Psoas muscle (tissue), 8 donors: ENCODE data around the gene CLSTN2. TPM values are rescaled to one million over a fixed set of nuclear protein-coding genes. Genes with fewer than 3 reads are reported as not detected.
A peak's percentile ranks its signal among the peaks of the same experiment; 100 is the strongest.

Experiments used
- ATAC-seq, 4 donors: fragments of 200-7000 bp; cut with Tn5 transposase; one replicate each; pipeline ENCODE4 v1.9.1; 2020; ENCODE audit warnings: moderate library complexity in 3 of 4, mild to moderate bottlenecking in 2 of 4
- DNase-seq, 2 donors: peaks; one replicate each; pipeline ENCODE4 v3.0.0-alpha.2; 2020
- H3K27ac ChIP-seq: fragments of 200-600 bp; one replicate; pipeline ENCODE4 v1.8.0; 2022
- H3K27me3 ChIP-seq, 3 donors: fragments of 200-600 bp in 1 of 3; one replicate each; pipeline versions ENCODE4 v1.6.1 to v1.8.0; 2013 to 2022; ENCODE audit warnings: low read length in 2 of 3, mild to moderate bottlenecking in 2 of 3, moderate library complexity in 1 of 3; ENCODE audit not compliant: insufficient read depth in 3 of 3
- H3K36me3 ChIP-seq, 2 donors: fragments of 200-600 bp in 1 of 2; one replicate each; pipeline versions ENCODE4 v1.6.1 to v1.8.0; 2013 to 2022; ENCODE audit warnings: low read depth in 1 of 2, mild to moderate bottlenecking in 1 of 2, moderate library complexity in 1 of 2; ENCODE audit not compliant: insufficient read depth in 1 of 2
- H3K4me1 ChIP-seq: fragments of 200-600 bp; one replicate; pipeline ENCODE4 v1.8.0; 2022
- H3K4me3 ChIP-seq: fragments of 200-600 bp; one replicate; pipeline ENCODE4 v1.8.0; 2022; ENCODE audit warnings: mild to moderate bottlenecking
- H3K9me3 ChIP-seq: fragments of 200-600 bp; one replicate; pipeline ENCODE4 v1.8.0; 2022
- CTCF ChIP-seq: fragments of 200-600 bp; IDR thresholded peaks from one replicate; pipeline ENCODE4 v1.8.0; 2022; ENCODE audit warnings: antibody characterized with exemption
- WGBS, 3 donors: extraction: QIAGEN DNeasy Blood & Tissue Kit; methylation state at CpG; one replicate each; pipeline versions ENCODE4 v1.1.6 to v1.1.7; 2013; 5-methylcytosine and 5-hydroxymethylcytosine counted together
- intact Hi-C, 2 donors: fragments of 100-400 bp; cut with DNase I; formaldehyde crosslinking; loops; one replicate each; pipeline versions ENCODE4 v1.11.0 to v1.14.2; 2022
- polyA plus RNA-seq, 3 donors: library from polyadenylated mRNA; stranded (reverse); fragments of 200-250 nt; gene quantifications; one replicate each; pipeline ENCODE4 v1.2.3, GENCODE V29; 2013
- total RNA-seq, 4 donors: library from RNA; stranded (reverse); fragmentation: NEBNext Ultra II Directional in 2 of 4; extraction: Animal tissue kit (Norgen Biotek cat#: 25700) in 2 of 4; gene quantifications; one replicate each; pipeline versions ENCODE4 v1.2.1 to v1.2.4, GENCODE V29; 2021 to 2023
- donor health status: healthy with polysubstance abuse.
- donor health status: DM: no; HTN: no; CAD: no; lungs with moderate emphysema.
- donor health status: Bipolar disorder and iron deficiency.
- donor health status: healthy.
- donor health status: DM: yes; HTN: yes; CAD: no.
- donor health status: DM: no; HTN: no; CAD: no.
- donor health status: DM: no; HTN: no; CAD: no.
- donor health status: DM: yes; HTN: yes; CAD: no.

The CLSTN2 gene
- total and polyA plus RNA-seq, 7 donors: 0.24 to 5.0 (median 1.5) TPM

- DNase-seq: no peak
- no peaks in the 10 kb centered on the region for H3K4me1 ChIP-seq
- WGBS, 3 donors: 62 to 78% (median 63%) methylated on average over 5 of the region's 5 CpGs
- TF ChIP-seq CTCF: no peak
- no peak overlapping the region for H3K4me3 ChIP-seq
- H3K27me3 ChIP-seq: no peaks in the 10 kb centered on the region
- intact Hi-C loops: no loop called here
- ATAC-seq: no peak
- no peaks in the 10 kb centered on the region for H3K36me3 ChIP-seq
- no peak overlapping the region for H3K27ac ChIP-seq
- no peaks in the 10 kb centered on the region for H3K9me3 ChIP-seq
Measured at GRCh38 chr3:140236836-140237501, 302.0 kb downstream of the CLSTN2 start.

- no peak overlapping the region for H3K27ac ChIP-seq
- H3K36me3 ChIP-seq: no peaks in the 10 kb centered on the region
- DNase-seq (no peak), ATAC-seq (no peak)
- WGBS, 3 donors: 50 to 61% (median 58%) methylated on average over 2 of the region's 2 CpGs
- intact Hi-C loops: no loop called here
- H3K9me3 ChIP-seq: no peaks in the 10 kb centered on the region
- H3K4me1 ChIP-seq: peaks cover 12% of the 10 kb centered on the region
- H3K4me3 ChIP-seq: no peak overlapping the region
- no peaks in the 10 kb centered on the region for H3K27me3 ChIP-seq
- no peak for TF ChIP-seq CTCF
Measured at GRCh38 chr3:140238646-140239314, 303.8 kb downstream of the CLSTN2 start.

GRCh38 chr3:140242818-140243276, 307.9 kb downstream of the CLSTN2 start:
- WGBS, 3 donors: 49 to 62% (median 52%) methylated on average over 5 of the region's 5 CpGs
- H3K4me3 ChIP-seq: no peak overlapping the region
- TF ChIP-seq CTCF: no peak
- intact Hi-C loops: no loop called here
- ATAC-seq (peak; percentile 85 to 97 (median 92)), DNase-seq (peak in 1 of 2 donors; percentile 40)
- H3K36me3 ChIP-seq: no peaks in the 10 kb centered on the region
- H3K9me3 ChIP-seq: no peaks in the 10 kb centered on the region
- peaks cover 12% of the 10 kb centered on the region for H3K4me1 ChIP-seq
- H3K27ac ChIP-seq: peak overlapping the region; percentile 54
- no peaks in the 10 kb centered on the region for H3K27me3 ChIP-seq

GRCh38 chr3:140243575-140243974, 308.6 kb downstream of the CLSTN2 start:
- H3K27ac ChIP-seq: no peak overlapping the region

More at GRCh38 chr3:140243575-140243974, 308.6 kb downstream of the CLSTN2 start:
- Histone ChIP-seq H3K4me1 (peaks cover 12% of the 10 kb centered on the region), H3K4me3 (no peak overlapping the region), H3K27me3 (no peaks in the 10 kb centered on the region), H3K36me3 (no peaks in the 10 kb centered on the region), H3K9me3 (no peaks in the 10 kb centered on the region)
- WGBS, 3 donors: 94 to 100% (median 100%) methylated on average over 1 of the region's 1 CpG
- intact Hi-C loops: no loop called here
- ATAC-seq (peak in 1 of 4 donors; percentile 16), DNase-seq (no peak)
- TF ChIP-seq CTCF: no peak
